Measurements from ENCODE around the gene ISG15. TPM values are rescaled to one million over a fixed set of nuclear protein-coding genes. Genes with fewer than 3 reads are reported as not detected.

The ISG15 gene
- total and polyA plus RNA-seq, 10 donors, result 23.3 to 230 (median 58.8) TPM

- intact Hi-C loops (cut with DNase I; ENCODE audit: low total_unique reads), result no loop called here
- no peaks in the 10 kb centered on the region for H3K36me3 ChIP-seq
- peaks cover 10 to 66% (median 35%) of the 10 kb centered on the region in 6 donors for H3K4me1 ChIP-seq
- TF ChIP-seq POLR2AphosphoS5 (IDR thresholded peaks at IDR 0.05) (peak in 2 of 3 donors; percentile 21 to 36), CTCF (IDR thresholded peaks at IDR 0.05 in 8 of 11, conservative IDR thresholded peaks at IDR 0.05 in 3 of 11) (peak; percentile 7 to 86 (median 70)), POLR2A (IDR thresholded peaks at IDR 0.05) (no peak)
- H3K9me3 ChIP-seq, result no peaks in the 10 kb centered on the region
- H3K4me3 ChIP-seq, result peak overlapping the region; percentile 51 to 92 (median 78)
- H3K27ac ChIP-seq, result peak overlapping the region; percentile 57 to 93 (median 88)
- peak; percentile 94 for DNase-seq
- 1 to 17% (median 2%) methylated on average over 9 to 75 of the region's 91 CpGs for WGBS, 5 donors
- peaks cover 0 to 37% (median 15%) of the 10 kb centered on the region in 7 donors for H3K27me3 ChIP-seq (replicated peaks in 1 of 7)
Observed at GRCh38 chr1:1019122-1019999, 6.1 kb downstream of the ISG15 start.

- peaks cover 13 to 66% (median 33%) of the 10 kb centered on the region in 6 donors for H3K4me1 ChIP-seq
- intact Hi-C loops (cut with DNase I; ENCODE audit: low total_unique reads), result no loop called here
- DNase-seq, result peak; percentile 89
- no peaks in the 10 kb centered on the region for H3K9me3 ChIP-seq
- WGBS, 5 donors, result 0 to 2% (median 0%) methylated on average over 10 to 52 of the region's 58 CpGs
- H3K4me3 ChIP-seq, result peak within 1 kb of the TSS; percentile 51 to 92 (median 78)
- H3K27me3 ChIP-seq (replicated peaks in 1 of 7), result peaks cover 0 to 37% (median 15%) of the 10 kb centered on the region in 7 donors
- TF ChIP-seq POLR2AphosphoS5 (IDR thresholded peaks at IDR 0.05) (no peak), CTCF (IDR thresholded peaks at IDR 0.05 in 8 of 11, conservative IDR thresholded peaks at IDR 0.05 in 3 of 11) (no peak), POLR2A (IDR thresholded peaks at IDR 0.05) (no peak)
- H3K36me3 ChIP-seq, result no peaks in the 10 kb centered on the region
- peak within 1 kb of the TSS; percentile 57 to 93 (median 88) for H3K27ac ChIP-seq
Observed at GRCh38 chr1:1020000-1020404, 6.7 kb downstream of the ISG15 start, which contains the start of gene AGRN. Gene AGRN (plus strand): TSS chr1:1020120. CDS start chr1:1020173, 53 bp downstream.

GRCh38 chr1:1020415-1021009 is 7.2 kb downstream of the ISG15 start:
- H3K36me3 ChIP-seq, result no peaks in the 10 kb centered on the region
- peak overlapping the region in 4 of 8 donors; percentile 89 to 93 (median 90) for H3K27ac ChIP-seq
- H3K27me3 ChIP-seq (replicated peaks in 1 of 7), result peaks cover 0 to 37% (median 15%) of the 10 kb centered on the region in 7 donors
- TF ChIP-seq POLR2AphosphoS5 (IDR thresholded peaks at IDR 0.05) (no peak), CTCF (IDR thresholded peaks at IDR 0.05 in 8 of 11, conservative IDR thresholded peaks at IDR 0.05 in 3 of 11) (peak in 1 of 11 experiments; percentile 12)
- peak overlapping the region; percentile 51 to 92 (median 78) for H3K4me3 ChIP-seq
- DNase-seq, result no peak
- intact Hi-C loops (cut with DNase I; ENCODE audit: low total_unique reads), result no loop called here
- H3K4me1 ChIP-seq, result peaks cover 13 to 64% (median 30%) of the 10 kb centered on the region in 6 donors
- H3K9me3 ChIP-seq, result no peaks in the 10 kb centered on the region
- 0 to 2% (median 1%) methylated on average over 22 to 57 of the region's 59 CpGs for WGBS, 5 donors
